ENCODE results near the gene ATP2A1.

- TF ChIP-seq CTCF (IDR thresholded peaks at IDR 0.05): no peak
- no peak for TF ChIP-seq POLR2A (IDR thresholded peaks at IDR 0.05)
Measured at GRCh38 chr16:28930652-28931051, 52.4 kb downstream of the ATP2A1 start.

All from adrenal gland (tissue), 5 donors.